ENCODE results near the gene CCDC183. TPM values are rescaled to one million over a fixed set of nuclear protein-coding genes. Genes with fewer than 3 reads are reported as not detected.

CCDC183 gene
- total and polyA plus RNA-seq, 10 of the 15 experiments (the other 5 are each of a cell fraction or from before 2014, with no cell fraction given), result 0.04 to 1.2 (median 0.55) TPM; not detected in 5

- TF ChIP-seq SPI1 (IDR thresholded peaks at IDR 0.05; ENCODE audit: borderline replicate concordance, insufficient read depth, low read depth, low read length), result peak; percentile 3; the same call in 1 of the 2 replicates
- peak; percentile 8 to 83; a peak in 2 of 4 replicates for TF ChIP-seq BHLHE40 (IDR thresholded peaks at IDR 0.05; ENCODE audit: borderline replicate concordance in 1 of 2, low read depth in 2 of 2, low read length in 1 of 2)
- no peak for TF ChIP-seq FOXK2 (IDR thresholded peaks at IDR 0.05)
- TF ChIP-seq EZH2 (IDR thresholded peaks at IDR 0.05; ENCODE audit: borderline replicate concordance, control insufficient read depth, low read depth, low read length), result no peak
- TF ChIP-seq SIX5 (IDR thresholded peaks at IDR 0.05; ENCODE audit: low read depth, low read length, severe bottlenecking), result peak; percentile 26
- TF ChIP-seq SP1 (IDR thresholded peaks at IDR 0.05; ENCODE audit: low read depth, low read length), result peak; percentile 33
- peak in 1 of 2 experiments; percentile 87; a peak in 2 of 3 replicates for TF ChIP-seq EGR1 (IDR thresholded peaks at IDR 0.05; ENCODE audit: borderline replicate concordance in 1 of 2, low read depth in 2 of 2, low read length in 2 of 2)
- no peak for TF ChIP-seq BMI1 (IDR thresholded peaks at IDR 0.05; ENCODE audit: borderline replicate concordance)
- TF ChIP-seq, protein P1, sequence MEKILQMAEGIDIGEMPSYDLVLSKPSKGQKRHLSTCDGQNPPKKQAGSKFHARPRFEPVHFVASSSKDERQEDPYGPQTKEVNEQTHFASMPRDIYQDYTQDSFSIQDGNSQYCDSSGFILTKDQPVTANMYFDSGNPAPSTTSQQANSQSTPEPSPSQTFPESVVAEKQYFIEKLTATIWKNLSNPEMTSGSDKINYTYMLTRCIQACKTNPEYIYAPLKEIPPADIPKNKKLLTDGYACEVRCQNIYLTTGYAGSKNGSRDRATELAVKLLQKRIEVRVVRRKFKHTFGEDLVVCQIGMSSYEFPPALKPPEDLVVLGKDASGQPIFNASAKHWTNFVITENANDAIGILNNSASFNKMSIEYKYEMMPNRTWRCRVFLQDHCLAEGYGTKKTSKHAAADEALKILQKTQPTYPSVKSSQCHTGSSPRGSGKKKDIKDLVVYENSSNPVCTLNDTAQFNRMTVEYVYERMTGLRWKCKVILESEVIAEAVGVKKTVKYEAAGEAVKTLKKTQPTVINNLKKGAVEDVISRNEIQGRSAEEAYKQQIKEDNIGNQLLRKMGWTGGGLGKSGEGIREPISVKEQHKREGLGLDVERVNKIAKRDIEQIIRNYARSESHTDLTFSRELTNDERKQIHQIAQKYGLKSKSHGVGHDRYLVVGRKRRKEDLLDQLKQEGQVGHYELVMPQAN (conservative IDR thresholded peaks at IDR 0.05), result no peak; the same call in 1 of the 2 replicates
- TF ChIP-seq SMC3 (IDR thresholded peaks at IDR 0.05; ENCODE audit: borderline replicate concordance, low read length), result no peak
- TF ChIP-seq POLR2AphosphoS2 (IDR thresholded peaks at IDR 0.05; ENCODE audit: low read depth, low read length), result peak; percentile 66
- TF ChIP-seq TCF12 (IDR thresholded peaks at IDR 0.05; ENCODE audit: low read depth, low read length), result peak; percentile 24; the same call in 1 of the 2 replicates
- 0 out of 2 replicates have a peak, but pooled peaks have one; percentile 45 for TF ChIP-seq MAX (IDR thresholded peaks at IDR 0.05; ENCODE audit: low read depth, low read length)
- no peak for TF ChIP-seq PRDM15 (CRISPR knock-in tag; IDR thresholded peaks at IDR 0.05)
- TF ChIP-seq RCOR1 (conservative IDR thresholded peaks at IDR 0.05; ENCODE audit: low read depth, low read length), result no peak
- TF ChIP-seq E2F8 (IDR thresholded peaks at IDR 0.05; ENCODE audit: low read depth, partially characterized antibody), result no peak
- no peak for TF ChIP-seq WRNIP1 (IDR thresholded peaks at IDR 0.05; ENCODE audit: borderline replicate concordance, low read depth, low read length)
- no peak for TF ChIP-seq USF1 (IDR thresholded peaks at IDR 0.05; ENCODE audit: borderline replicate concordance, extremely low read length, insufficient read depth, low read depth, low read length)
Observed at GRCh38 chr9:136807281-136808074, 11.3 kb downstream of the CCDC183 start, which contains the start of gene RABL6 (continued).
